GM23248 (cell line): Measurements from ENCODE around the gene GADD45G.

Experiments used
- EZH2 ChIP-seq: fragments of 200-600 bp; sonication (generic); IDR thresholded peaks from 2 replicates; pipeline ENCODE4 v1.6.1; 2018; ENCODE audit warnings: antibody characterized with exemption, mild to moderate bottlenecking; ENCODE audit not compliant: insufficient read depth, poor library complexity, severe bottlenecking
- EZH2phosphoT487 ChIP-seq: fragments of 200-600 bp; sonication (generic); IDR thresholded peaks from 2 replicates; pipeline ENCODE4 v1.6.1; 2018; ENCODE audit warnings: antibody characterized with exemption, moderate library complexity, mild to moderate bottlenecking, low read depth; ENCODE audit not compliant: insufficient read depth

DNA sequence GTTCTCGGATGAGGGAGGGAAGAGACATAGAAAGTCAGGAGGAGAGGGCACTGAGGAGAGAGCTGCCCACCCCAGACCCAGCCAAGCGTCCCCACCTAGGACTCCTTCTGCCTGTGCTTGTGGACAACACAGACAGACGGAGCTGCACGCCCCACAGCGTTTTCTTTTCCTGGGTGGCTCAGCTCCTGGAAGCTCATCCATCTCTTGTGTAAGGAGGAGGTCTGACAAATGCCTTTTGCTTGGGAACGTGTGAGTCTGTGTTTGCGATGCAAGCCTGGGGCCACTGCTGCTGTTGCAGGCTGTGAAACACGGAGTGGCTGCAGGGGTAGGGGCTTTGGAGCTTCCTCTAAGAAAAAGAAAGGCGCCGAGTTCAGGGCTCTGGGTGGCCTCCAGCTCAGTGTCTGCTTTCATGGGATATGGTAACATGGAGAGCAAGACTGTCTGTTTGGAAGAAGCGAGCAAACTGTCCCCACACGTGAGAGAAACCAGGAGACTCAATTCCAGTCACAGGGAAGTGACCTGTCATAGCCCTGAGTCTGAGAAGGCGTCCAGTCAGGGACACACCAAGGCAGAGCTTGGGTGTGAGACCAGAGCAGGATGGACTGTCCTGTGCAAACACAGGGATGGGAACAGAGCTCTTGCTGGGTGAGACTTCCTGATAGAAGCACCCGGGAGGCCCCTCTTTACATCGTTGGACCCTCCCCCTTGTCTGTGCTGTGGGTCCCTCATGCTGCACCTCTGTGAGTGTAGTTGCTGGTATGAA is 42.7 kb downstream of the GADD45G start:
- no peak for TF ChIP-seq EZH2phosphoT487
- TF ChIP-seq EZH2 = no peak
